ENCODE results near the gene TMC5.
"Not testable (repeated sequence)": the region's sequence is repeated elsewhere in the genome, so short reads cannot be mapped to it uniquely, and the experiment has no call there.

- TF ChIP-seq EZH2 (IDR thresholded peaks at IDR 0.05; ENCODE audit: borderline replicate concordance, low read depth, low read length, poor library complexity, severe bottlenecking): not testable (repeated sequence)
- TF ChIP-seq, protein P1, sequence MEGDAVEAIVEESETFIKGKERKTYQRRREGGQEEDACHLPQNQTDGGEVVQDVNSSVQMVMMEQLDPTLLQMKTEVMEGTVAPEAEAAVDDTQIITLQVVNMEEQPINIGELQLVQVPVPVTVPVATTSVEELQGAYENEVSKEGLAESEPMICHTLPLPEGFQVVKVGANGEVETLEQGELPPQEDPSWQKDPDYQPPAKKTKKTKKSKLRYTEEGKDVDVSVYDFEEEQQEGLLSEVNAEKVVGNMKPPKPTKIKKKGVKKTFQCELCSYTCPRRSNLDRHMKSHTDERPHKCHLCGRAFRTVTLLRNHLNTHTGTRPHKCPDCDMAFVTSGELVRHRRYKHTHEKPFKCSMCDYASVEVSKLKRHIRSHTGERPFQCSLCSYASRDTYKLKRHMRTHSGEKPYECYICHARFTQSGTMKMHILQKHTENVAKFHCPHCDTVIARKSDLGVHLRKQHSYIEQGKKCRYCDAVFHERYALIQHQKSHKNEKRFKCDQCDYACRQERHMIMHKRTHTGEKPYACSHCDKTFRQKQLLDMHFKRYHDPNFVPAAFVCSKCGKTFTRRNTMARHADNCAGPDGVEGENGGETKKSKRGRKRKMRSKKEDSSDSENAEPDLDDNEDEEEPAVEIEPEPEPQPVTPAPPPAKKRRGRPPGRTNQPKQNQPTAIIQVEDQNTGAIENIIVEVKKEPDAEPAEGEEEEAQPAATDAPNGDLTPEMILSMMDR (conservative IDR thresholded peaks at IDR 0.05; ENCODE audit: low read depth, low read length): not testable (repeated sequence)
Observed at GRCh38 chr16:19395646-19396267, 21.9 kb upstream of the TMC5 start.

Measured in A673 (cell line).